Right ventricle myocardium inferior (tissue), 1 donor: ENCODE measurements around the gene SCFD2. TPM values are rescaled to one million over a fixed set of nuclear protein-coding genes. Genes with fewer than 3 reads are reported as not detected.
"Not testable (repeated sequence)": the region's sequence is repeated elsewhere in the genome, so short reads cannot be mapped to it uniquely, and the experiment has no call there.

ENCODE experiments used
- ATAC-seq: fragments of 200-7000 bp; cut with Tn5 transposase; one replicate; pipeline ENCODE4 v1.9.1; 2020; ENCODE audit warnings: mild to moderate bottlenecking, moderate library complexity
- DNase-seq: peaks from one replicate; pipeline ENCODE4 v3.0.0; 2021; ENCODE audit errors: missing footprints
- intact Hi-C: fragments of 100-400 bp; cut with DNase I; formaldehyde crosslinking; loops from one replicate; pipeline ENCODE4 v1.11.0; 2022
- total RNA-seq: library from RNA; stranded (reverse); fragmentation: NEBNext Ultra II Directional; extraction: Animal tissue kit (Norgen Biotek cat#: 25700); gene quantifications from one replicate; pipeline ENCODE4 v1.2.1, GENCODE V29; 2021
- donor health status: DM: no; HTN: yes; CAD: no; lungs with severe emphysema.

Gene SCFD2
- total RNA-seq, 1 donor from 2014 or later: 10.0 TPM

DNA sequence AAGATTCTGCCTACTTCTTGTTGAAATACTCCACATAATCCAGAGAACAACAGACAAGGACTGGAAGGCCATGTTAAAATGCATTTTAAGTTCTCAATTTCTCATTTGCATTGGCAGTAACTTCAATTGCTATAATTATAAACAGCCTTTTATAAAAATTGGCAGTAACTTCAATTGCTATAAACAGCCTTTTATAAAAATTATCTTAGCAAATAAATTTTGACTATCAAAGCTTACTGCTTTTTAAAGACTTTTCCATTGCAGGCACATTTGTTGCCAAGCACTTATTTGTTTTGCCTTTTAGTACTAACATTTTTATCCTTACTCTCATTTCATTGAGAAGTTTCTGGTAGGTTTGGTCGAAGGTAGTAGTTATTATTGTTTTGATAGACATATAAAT, 17.8 kb downstream of the SCFD2 start:
- intact Hi-C loops: no loop called here
- DNase-seq: no peak
- ATAC-seq: no peak

DNA sequence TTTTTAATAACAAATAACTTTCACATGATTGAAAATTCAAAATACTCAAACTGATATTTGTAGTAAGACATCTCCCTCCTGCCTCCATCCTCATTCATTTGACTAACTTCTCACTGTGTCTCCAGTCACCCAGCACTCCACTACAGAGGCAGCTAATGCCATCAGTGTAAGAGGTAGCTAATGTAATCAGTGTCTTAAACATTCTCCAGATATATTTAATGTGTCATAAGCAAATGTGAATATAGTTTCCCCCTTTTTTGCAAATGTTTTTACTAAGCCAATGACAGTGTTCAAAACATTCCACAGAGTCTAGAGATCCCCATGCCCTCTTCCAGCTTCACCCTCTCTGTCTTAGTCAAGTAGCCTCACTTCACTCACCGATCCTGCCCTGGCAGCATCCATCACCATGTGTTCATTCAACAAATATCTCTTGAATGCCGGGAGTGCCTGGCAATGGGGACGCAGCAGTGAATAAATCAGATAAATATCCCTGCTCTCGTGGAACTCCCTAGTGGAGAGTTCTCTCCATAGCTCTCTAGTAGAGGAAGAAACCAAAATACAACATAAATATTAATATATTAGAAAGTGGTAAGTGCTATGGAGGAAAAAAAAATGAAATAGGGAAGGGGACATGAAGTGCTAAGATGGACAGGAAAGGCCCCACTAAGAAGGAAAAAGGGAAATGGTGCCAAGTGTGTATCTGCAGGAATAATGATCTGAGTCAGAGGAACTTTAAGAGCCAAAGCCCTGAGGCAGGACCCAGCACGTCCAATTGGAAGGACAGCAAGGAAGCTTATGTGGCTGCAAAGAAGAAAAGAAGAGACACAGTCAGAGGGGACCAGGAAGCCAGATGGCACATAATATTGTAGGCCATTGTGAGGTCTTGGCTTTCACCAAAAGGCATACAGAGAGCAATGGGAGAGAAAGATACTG, 18.7 kb downstream of the SCFD2 start:
- intact Hi-C loops: no loop called here
- ATAC-seq: peak; percentile 72

GRCh38 chr4:53346392-53346791, 19.5 kb downstream of the SCFD2 start:
- DNase-seq, intact Hi-C loops, ATAC-seq: not testable (repeated sequence)

More for the DNA sequence above, 18.7 kb downstream of the SCFD2 start:
- DNase-seq: no peak

GRCh38 chr4:53340145-53340544, 25.7 kb downstream of the SCFD2 start:
- ATAC-seq, intact Hi-C loops, DNase-seq: not testable (repeated sequence)

GRCh38 chr4:53334916-53335315, 30.9 kb downstream of the SCFD2 start:
- intact Hi-C loops, ATAC-seq, DNase-seq: not testable (repeated sequence)

DNA sequence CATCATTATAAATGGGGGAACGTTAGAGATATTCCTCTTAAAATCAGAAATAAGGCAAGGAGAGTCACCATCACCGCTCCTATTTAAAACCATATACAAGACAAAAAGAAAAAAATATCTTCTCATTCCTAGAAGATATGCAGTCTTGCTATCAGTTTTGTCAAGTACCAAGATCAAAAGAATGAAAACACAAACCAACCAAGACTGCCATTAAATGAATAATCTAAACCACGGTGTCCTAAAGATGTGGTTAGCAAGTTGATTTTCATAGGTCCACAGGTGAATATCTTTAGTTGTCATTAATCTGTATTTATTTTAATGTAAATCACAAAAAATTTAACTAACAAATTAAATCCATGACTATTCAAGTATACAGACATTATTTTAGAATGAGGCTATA, 39.3 kb downstream of the SCFD2 start:
- no peak for ATAC-seq
- no peak for DNase-seq
- intact Hi-C loops: no loop called here

DNA sequence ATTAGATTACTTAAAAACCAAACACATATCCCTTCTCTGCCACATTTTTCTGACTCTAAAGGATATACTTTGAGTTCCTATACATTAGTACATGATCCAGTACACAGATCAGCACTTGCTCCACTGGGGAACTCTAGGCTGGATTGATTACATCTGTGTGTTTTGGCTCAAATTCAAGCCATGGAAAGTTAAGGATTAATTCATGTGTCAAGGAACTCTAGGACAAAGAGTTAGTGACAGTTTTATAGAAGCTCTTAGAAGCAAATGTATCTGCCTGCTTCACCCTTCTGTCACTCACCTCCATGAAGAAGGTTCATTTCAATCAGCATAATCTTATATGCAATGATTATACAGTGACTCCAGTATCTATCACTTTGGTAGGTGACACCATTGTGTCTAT, 43.2 kb downstream of the SCFD2 start:
- intact Hi-C loops: no loop called here
- DNase-seq (no peak), ATAC-seq (no peak)

- DNase-seq (no peak), ATAC-seq (no peak)
- intact Hi-C loops: no loop called here
Observed at GRCh38 chr4:53321984-53322289, 43.9 kb downstream of the SCFD2 start.

- DNase-seq (no peak), ATAC-seq (no peak)
- intact Hi-C loops: no loop called here
Observed at GRCh38 chr4:53321151-53321983, 44.5 kb downstream of the SCFD2 start.

DNA sequence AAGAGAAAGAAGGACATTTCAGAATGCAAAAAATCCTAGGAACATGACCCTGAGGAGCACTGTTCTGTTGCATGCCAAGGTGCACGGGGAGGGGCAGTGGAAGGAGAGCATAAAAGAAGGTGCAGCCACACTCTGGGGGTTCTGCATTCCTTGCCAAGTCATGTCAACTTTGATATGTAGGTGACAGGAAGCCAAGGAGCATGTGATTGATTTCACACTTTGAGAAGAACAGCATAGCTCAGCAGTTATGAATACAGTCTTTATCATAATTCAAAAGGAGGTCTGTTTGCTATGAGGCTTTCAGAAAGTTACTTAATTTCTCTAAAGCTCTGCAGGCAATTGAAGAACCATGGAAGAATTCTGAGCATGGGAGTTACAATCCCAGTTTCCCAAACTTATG, 50.6 kb downstream of the SCFD2 start:
- intact Hi-C loops: no loop called here
- ATAC-seq (no peak), DNase-seq (no peak)

- no peak for DNase-seq
- ATAC-seq: no peak
- intact Hi-C loops: no loop called here
Observed at GRCh38 chr4:53314252-53314651, 51.6 kb downstream of the SCFD2 start.

DNA sequence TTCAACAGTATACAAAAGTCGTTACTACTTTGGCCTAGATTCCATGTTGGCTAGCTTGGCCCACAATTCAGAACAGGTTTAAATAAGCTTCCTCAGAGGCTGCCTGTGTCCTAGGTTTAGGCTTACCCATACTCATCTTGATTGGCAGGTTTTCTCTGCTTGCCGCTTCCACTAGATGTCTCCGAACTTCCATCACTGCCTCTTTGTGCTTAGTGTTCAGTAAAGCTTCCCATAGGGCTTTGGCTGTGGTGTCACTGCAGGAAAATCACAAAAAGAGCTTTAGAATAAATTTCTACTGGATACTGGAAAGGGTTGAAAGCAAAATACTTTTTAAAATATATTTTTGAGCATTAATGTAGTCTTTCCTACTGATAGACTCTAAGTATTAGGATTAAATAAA, 52.4 kb downstream of the SCFD2 start:
- intact Hi-C loops: no loop called here
- ATAC-seq (no peak), DNase-seq (no peak)

DNA sequence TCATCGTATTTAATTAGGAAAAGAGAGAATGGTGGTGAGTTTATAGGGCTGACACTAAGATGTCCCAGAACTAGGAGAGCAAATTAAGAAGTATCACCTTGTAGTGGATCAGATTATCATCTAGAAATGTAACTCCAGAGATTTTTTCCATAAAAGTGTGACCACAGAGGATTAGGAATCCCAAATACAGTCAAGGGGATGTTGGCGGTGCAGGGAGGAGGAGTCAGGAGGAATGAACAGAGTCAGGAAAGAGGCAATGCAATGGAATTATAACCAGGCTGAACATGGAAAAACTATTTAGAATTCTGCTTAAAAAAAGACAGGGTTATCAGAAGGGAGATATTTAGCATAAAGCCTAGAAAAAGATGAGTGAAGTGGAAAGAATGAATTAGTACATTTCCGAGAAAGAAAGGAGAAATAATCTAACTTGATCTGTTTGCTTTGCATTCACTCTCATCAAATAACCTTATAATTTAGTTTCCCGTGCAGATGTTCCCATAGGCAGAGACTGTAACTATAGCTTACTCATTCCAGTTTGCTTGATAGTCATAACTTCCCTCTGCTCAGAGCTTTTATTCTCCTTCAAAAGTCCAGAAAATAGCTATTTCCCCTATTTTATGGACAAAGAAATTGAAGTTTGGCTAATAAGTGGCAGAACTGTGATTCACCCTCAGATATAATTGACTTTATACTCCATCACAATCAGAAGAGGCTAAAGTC, 56.4 kb downstream of the SCFD2 start:
- intact Hi-C loops: no loop called here
- ATAC-seq (no peak), DNase-seq (no peak)

GRCh38 chr4:53307819-53308780, 57.8 kb downstream of the SCFD2 start:
- intact Hi-C loops: no loop called here
- DNase-seq: no peak
- ATAC-seq: no peak

DNA sequence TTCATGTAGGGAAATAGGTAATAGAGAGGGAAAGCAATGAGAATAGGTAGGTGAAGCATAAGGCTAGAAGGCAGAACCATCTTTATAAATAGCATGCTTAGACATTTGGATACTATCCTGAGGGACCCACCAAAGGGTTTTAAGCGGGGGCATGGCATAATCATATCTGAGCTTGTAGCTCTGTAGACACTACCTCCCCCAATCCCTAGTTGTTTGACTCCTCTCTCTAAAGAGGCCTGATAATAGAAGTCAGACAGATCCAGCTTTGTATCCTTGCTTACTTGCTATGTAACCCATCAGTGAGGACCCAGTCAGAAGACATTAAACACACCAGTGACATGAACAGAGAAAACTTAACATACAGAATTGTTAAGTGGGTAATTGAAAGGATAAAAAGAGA, 58.7 kb downstream of the SCFD2 start:
- ATAC-seq (no peak), DNase-seq (no peak)
- intact Hi-C loops: no loop called here

DNA sequence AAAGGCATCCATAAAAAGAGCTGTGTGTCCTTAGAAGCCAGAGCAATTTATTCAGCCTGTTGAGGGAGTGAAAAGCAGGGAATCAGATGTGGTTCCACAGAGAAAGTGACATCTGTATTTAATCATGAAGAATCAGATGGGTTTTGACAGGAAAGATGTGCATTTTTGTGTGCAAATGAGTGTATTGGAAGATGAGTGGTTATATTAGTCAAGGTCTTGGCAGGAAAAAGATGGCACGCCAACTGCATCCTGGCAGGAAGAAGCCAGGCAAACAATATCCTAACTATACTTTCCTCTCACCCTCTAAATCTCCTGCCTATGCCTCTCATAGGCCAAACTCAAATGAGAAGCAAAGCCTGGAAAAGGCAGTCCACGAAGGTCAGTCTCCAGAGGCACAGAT, 59.1 kb downstream of the SCFD2 start:
- intact Hi-C loops: no loop called here
- DNase-seq: no peak
- ATAC-seq: no peak

DNA sequence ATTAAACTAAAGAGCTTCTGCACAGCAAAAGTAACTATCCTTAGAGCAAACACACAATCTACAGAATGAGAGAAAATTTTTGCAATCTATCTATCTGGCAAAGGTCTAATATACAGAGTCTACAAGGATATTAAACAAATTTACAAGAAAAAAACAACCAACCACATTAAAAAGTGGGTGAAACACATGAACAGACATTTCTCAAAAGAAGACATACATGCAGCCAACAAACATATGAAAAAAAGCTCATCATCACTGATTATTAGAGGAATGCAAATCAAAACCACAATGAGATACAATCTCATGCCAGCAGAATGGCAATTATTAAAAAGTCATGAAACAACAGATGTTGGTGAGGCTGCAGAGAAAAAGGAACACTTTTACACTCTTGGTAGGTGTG, 73.7 kb downstream of the SCFD2 start:
- intact Hi-C loops, ATAC-seq, DNase-seq: not testable (repeated sequence)

- DNase-seq (no peak), ATAC-seq (no peak)
- intact Hi-C loops: no loop called here
Observed at GRCh38 chr4:53281438-53281837, 84.4 kb downstream of the SCFD2 start.
